Stimulated activated CD8-positive, alpha-beta memory T cell treated with anti-CD3 and anti-CD28 coated beads, Interleukin-12 subunit alpha, Interleukin-12 subunit beta, amount 100 ng/mL, for 24 hours (primary cell): ENCODE data around the gene SIRT1.
"Not testable (repeated sequence)": the region's sequence is repeated elsewhere in the genome, so short reads cannot be mapped to it uniquely, and the experiment has no call there.

Experiments
- DNase-seq: peaks from one replicate; pipeline ENCODE4 v3.0.0-alpha.2; 2020; ENCODE audit errors: extremely low read depth

Gene SIRT1

GRCh38 chr10:67884313-67884841 is at the start of gene SIRT1:
Gene SIRT1, plus strand, starts transcription at chr10:67884656. Its CDS starts 66 bp downstream, at chr10:67884722.
- peak; percentile 74 for DNase-seq

- DNase-seq = not testable (repeated sequence)
These were observed 48.7 kb upstream of the SIRT1 start for GRCh38 chr10:67835541-67836394.

- DNase-seq = no peak
These were observed 48.0 kb upstream of the SIRT1 start for GRCh38 chr10:67836488-67836887.

GRCh38 chr10:67836972-67837371 is 47.5 kb upstream of the SIRT1 start:
- DNase-seq = no peak

GRCh38 chr10:67837541-67838314 is 46.7 kb upstream of the SIRT1 start, which contains the start of gene DNAJC12:
Gene DNAJC12, minus strand, starts transcription at chr10:67838188. Its CDS starts 177 bp downstream, at chr10:67838011.
- DNase-seq = no peak

GRCh38 chr10:67839511-67839910 is 44.9 kb upstream of the SIRT1 start:
- DNase-seq = not testable (repeated sequence)

- no peak for DNase-seq
These were observed 44.5 kb upstream of the SIRT1 start for GRCh38 chr10:67839951-67840350.

GRCh38 chr10:67841737-67842136 is 42.7 kb upstream of the SIRT1 start:
- no peak for DNase-seq

GRCh38 chr10:67843284-67843683 is 41.2 kb upstream of the SIRT1 start:
- no peak for DNase-seq

- peak; percentile 71 for DNase-seq
These were observed 35.0 kb upstream of the SIRT1 start for GRCh38 chr10:67849331-67850011.

- no peak for DNase-seq
These were observed 33.3 kb upstream of the SIRT1 start for GRCh38 chr10:67851186-67851585.

GRCh38 chr10:67852761-67853160 is 31.7 kb upstream of the SIRT1 start:
- DNase-seq = no peak

- DNase-seq = no peak
These were observed 30.9 kb upstream of the SIRT1 start for GRCh38 chr10:67853512-67853911.

GRCh38 chr10:67858971-67859370 is 25.5 kb upstream of the SIRT1 start:
- no peak for DNase-seq

GRCh38 chr10:67861750-67862432 is 22.6 kb upstream of the SIRT1 start:
- DNase-seq = no peak

GRCh38 chr10:67863094-67863493 is 21.4 kb upstream of the SIRT1 start:
- DNase-seq = no peak

- DNase-seq = no peak
These were observed 19.7 kb upstream of the SIRT1 start for GRCh38 chr10:67864607-67865371.

GRCh38 chr10:67868132-67868531 is 16.3 kb upstream of the SIRT1 start:
- no peak for DNase-seq

GRCh38 chr10:67869996-67870395 is 14.5 kb upstream of the SIRT1 start:
- DNase-seq = no peak
